Measurements from ENCODE around the gene XKR7. TPM values are rescaled to one million over a fixed set of nuclear protein-coding genes. Genes with fewer than 3 reads are reported as not detected.

XKR7 gene
- total RNA-seq, 2 experiments from 2014 or later: not detected

DNA sequence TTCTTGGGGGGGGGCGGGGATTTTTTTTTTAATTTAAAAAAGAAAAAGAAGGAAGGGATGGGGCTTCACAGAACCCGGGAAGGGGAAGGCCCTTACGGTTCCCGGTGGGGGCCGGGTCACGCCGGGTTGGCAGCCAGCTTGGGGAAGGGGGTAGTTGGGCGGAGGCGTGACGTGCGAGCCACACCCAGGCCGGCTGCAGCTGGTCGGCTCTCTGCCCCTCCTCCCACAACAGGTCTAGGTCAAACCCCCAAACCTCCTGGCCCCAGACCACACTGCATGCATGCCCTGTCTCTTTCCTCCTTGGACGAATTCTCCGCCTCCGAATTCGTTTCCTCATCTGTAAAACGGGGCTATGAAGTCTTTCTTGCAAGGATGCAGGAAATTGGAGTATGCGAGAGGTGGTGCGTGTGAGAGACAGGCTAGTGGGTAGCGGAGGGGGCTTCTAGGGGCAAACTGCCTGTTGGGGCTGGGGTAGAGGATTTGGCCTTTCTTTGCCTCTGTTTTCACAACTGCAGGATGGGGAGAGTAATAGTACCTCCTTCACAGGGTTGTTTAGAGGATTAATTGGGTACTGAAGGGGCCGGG lies 84.9 kb downstream of the XKR7 start:
- H3K9me3 Mint-ChIP-seq (ENCODE audit: low read depth): no peaks in the 10 kb centered on the region
- ATAC-seq (no peak), DNase-seq (no peak)
- no peak overlapping the region for H3K4me3 Mint-ChIP-seq
- no peaks in the 10 kb centered on the region for H3K36me3 Mint-ChIP-seq
- H3K27me3 Mint-ChIP-seq: peaks cover 69% of the 10 kb centered on the region
- peaks cover 17% of the 10 kb centered on the region for H3K4me1 Mint-ChIP-seq
- no peak overlapping the region for H3K27ac Mint-ChIP-seq
- CTCF ChIA-PET: interaction anchor here (2.3 to 2.6 kb wide), 2 partner anchors 22 to 199 kb away, joined by 7 to 12 read pairs; no protein-coding TSS in a partner anchor

Other genes with a start within 250 kb of the XKR7 start
- 100 to 1,000 TPM in 1 of 2 experiments, 10 to 100 TPM in 1; 69.8 to 121 TPM for gene BCL2L1, start 245.3 kb upstream of the XKR7 start, total RNA-seq
- gene TPX2, start 228.9 kb upstream of the XKR7 start, total RNA-seq: 100 to 1,000 TPM; 148 to 159 TPM
- 1 to 10 TPM in 1 of 2 experiments, under 1 TPM in 1; 0.42 to 1.2 TPM for gene MYLK2, start 148.8 kb upstream of the XKR7 start, total RNA-seq
- gene FOXS1, start 122.5 kb upstream of the XKR7 start, total RNA-seq: not detected
- gene DUSP15, start 97.6 kb upstream of the XKR7 start, total RNA-seq: not detected
- gene TTLL9, start 97.5 kb upstream of the XKR7 start, total RNA-seq: not detected
- gene PDRG1, start 16.1 kb upstream of the XKR7 start, total RNA-seq: 10 to 100 TPM; 14.9 to 15.6 TPM
- not detected for gene CCM2L, start 42.3 kb downstream of the XKR7 start, total RNA-seq
- not detected for gene HCK, start 84.1 kb downstream of the XKR7 start, total RNA-seq
- gene TM9SF4, start 141.6 kb downstream of the XKR7 start, total RNA-seq: 10 to 100 TPM; 35.7 to 39.1 TPM
- gene PLAGL2, start 239.6 kb downstream of the XKR7 start, total RNA-seq: 10 to 100 TPM; 26.3 to 41.4 TPM
- 10 to 100 TPM; 31.1 to 34.0 TPM for gene POFUT1, start 239.7 kb downstream of the XKR7 start, total RNA-seq